DMS79 treated with DMSO at 0.1 percent for 48 hours (cell line): ENCODE measurements around the gene BRD1.
"Not testable (repeated sequence)": the region's sequence is repeated elsewhere in the genome, so short reads cannot be mapped to it uniquely, and the experiment has no call there.

Source experiments
- DNase-seq: peaks from one replicate; lab custom pipeline; 2025; lab: John Stamatoyannopoulos, UW

The BRD1 gene

DNA sequence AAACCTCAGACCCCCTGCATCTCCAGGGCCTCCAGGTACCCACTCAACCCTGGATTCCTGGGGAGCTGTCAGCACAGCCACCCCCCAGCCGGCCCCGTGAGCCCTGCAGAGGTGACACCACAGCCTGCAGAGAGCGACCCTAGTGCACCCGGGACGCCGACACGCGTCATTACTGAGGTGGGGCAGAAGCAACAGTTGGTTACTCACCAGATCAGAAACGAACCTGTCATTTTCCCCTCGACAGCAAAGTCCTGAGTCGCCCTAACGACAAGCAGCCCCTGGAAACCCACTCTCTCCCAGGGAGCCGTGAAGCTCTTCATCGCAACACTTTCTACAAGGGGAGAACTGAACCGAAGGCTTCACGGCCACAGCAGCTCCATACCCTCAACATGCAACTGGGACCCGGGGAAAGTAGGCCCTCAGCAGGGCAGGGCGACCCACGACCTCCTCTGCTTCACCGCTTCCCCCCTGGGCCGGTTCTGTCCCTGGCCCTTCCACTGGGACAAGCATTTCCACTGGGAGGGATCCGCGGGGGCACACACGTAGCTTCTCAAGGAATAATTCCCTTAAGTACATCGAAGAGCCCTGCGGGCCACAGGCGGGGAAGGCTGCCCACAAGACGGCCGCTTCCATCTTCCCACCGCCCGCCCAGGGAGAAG, 1.6 kb downstream of the BRD1 start:
- DNase-seq: no peak

DNA sequence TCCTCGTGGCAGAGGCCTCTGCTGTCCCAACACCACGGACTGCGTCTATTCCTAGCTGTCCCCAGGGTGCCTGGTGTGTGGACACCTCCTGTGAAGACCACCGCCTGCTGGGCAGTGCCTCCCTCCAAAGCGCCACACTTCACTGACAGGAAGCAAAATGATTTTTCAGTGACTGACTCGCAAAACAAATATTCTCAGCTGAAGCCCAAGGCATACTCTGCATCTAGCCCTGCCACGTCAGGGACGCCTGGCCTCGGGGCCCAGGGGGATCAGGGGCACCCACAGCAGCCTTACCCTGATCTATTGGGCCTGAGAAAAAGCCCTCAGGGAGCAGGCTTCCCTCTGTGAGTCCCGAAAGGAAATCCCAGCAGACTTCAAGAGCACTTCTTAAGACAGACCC, 2.2 kb downstream of the BRD1 start:
- DNase-seq: no peak

GRCh38 chr22:49824936-49825335, 2.7 kb downstream of the BRD1 start:
- no peak for DNase-seq

GRCh38 chr22:49824185-49824925, 3.3 kb downstream of the BRD1 start:
- DNase-seq: no peak

- DNase-seq: no peak
Measured at GRCh38 chr22:49823289-49824045, 4.2 kb downstream of the BRD1 start.

- DNase-seq: not testable (repeated sequence)
Measured at GRCh38 chr22:49821741-49822140, 5.9 kb downstream of the BRD1 start.

GRCh38 chr22:49820984-49821383, 6.7 kb downstream of the BRD1 start:
- no peak for DNase-seq

GRCh38 chr22:49817359-49817758, 10.3 kb downstream of the BRD1 start:
- DNase-seq: no peak

DNA sequence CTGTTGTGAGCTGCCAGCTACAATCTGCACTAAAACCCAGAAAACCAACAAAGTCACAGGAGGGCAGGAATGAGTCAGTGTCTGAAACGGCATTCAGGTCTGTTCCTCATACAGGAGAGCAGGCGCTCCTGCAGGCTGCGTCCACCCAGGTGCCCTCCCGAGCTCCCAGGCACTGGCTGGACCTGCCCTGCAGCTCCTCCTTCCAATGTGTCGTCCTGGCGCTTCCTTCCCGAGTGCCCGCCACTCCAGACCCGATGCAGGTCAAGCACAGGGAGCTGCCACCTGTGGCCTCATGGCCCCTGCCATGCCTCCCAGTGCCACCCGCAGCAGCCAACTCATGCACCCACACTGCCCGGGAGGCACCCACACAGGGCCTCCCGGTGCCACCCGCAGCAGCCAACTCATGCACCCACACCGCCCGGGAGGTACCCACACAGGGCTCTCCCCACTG, 12.0 kb downstream of the BRD1 start:
- DNase-seq: no peak

GRCh38 chr22:49814856-49815255, 12.8 kb downstream of the BRD1 start:
- DNase-seq: no peak

DNA sequence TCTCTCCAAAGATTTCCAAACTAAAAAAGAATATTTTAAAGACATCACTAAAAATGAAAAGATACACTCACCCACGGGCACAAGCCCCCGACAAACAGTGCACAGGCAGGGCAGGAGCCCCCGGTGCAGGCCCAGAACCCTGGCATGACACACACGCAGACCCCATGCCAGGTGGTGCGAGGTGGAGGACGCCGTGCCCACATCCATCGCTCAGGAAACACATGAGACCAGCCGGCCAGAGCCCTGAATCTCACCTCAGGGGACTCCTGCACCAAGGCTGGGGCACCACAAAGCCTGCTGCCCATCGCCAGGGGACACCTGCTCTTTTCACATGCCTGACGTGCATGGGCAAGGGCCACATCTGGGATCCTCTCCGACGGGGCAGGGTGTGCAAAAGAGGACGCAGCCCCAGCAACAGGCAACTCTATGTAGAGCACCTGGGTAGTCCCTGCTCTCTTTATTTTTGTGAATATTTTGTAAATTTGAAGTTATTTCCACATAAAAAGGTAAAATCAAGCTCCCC, 13.4 kb downstream of the BRD1 start:
- DNase-seq: no peak

- no peak for DNase-seq
Measured at GRCh38 chr22:49812838-49813237, 14.8 kb downstream of the BRD1 start.

GRCh38 chr22:49811020-49811791, 16.5 kb downstream of the BRD1 start:
- no peak for DNase-seq

DNA sequence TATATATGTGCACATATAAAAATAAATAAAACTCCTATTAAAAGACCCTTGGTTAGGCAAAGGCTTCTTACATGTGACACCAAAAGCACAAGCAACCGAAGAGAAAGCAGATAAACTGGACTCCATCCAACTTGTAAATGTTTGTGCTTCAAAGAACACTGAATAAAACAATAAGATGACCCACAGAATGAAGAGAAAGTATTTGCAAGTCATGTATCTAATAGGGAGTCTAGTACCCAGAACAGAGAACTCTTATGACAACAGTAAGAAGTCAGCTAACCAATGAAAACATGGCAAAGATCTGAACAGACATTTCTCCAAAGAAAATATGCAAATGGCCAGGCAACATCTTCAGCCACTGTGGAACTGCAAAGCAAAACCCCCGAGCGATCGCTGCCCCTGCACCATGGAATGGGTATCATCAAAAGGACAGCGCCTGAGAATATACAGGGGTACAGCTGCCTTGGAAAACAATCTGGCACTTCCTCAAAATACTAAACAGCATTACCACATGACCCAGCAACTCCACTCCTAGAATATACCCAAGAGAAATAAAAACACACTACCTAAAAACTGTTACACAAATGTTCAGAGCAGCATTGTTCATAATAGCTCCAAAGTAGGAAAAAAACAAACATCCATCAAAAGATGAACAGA, 17.2 kb downstream of the BRD1 start:
- no peak for DNase-seq

- no peak for DNase-seq
Measured at GRCh38 chr22:49807780-49808708, 19.6 kb downstream of the BRD1 start.

DNA sequence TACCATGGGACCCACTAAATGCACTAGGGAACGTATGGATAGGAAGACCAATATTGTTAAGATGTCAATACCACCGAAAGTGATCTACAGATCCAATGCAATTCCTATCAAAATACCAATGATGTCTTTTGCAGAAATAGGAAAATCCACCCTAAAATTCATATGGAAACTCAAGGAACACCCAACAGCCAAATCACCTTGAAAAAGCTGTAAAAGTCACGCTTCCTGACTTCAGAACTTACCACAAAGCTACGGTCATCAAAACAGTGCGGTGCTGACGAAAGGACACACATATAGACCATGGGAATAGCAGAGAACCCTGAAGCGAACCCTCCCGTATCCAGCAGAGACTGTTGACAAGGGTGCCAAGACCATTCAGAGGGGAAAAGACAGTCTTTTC, 20.5 kb downstream of the BRD1 start:
- no peak for DNase-seq

DNA sequence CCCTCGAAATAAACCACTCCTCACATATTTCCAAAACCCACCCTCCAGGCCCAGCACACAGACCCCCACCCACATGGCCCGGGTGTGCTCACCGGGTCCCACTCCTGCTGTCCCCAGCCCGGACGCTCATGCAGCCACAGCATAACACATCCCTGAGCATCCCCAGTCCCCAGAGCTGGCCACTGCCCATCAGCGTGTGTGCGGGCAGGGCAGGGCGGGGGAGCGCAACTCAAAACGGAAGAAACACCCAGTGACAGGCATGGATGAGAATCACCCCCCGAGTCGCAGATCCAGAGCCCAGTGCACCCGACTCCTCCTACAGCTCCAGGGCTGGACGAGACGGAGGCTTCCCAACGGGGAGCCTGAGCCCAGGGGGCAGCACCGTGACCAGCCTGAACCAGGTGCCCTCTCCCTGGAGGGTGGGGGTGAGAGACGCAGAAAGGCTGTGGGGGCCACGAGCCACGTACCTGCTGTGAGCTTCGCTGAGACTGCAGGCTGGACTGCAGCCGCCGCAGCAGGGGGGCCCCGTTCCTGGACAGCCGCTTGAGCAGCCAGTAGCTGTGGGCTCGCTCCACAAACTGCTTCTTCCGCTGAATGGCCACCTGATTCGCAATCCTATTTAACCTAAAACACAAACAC, 23.8 kb downstream of the BRD1 start:
- no peak for DNase-seq

DNA sequence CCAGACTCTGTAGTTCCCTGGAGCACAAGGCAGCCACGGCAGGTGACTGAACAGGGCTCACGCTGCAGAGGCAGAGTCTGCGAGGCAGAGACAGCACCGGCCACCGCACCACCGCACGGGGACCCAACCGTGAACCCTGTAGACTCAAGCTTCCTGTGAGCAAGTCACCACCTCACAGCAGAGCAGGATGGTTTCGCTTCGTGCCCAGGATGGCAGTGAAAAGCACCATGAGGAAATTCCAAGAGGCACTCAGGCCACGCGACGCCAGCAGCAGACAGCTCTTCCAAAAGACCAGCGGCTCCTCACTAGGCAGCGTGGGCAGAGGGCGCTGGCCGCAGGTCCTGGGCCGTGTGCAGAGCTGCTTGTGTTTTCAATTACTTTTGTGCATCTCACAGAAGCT, 24.5 kb downstream of the BRD1 start:
- DNase-seq: no peak

DNA sequence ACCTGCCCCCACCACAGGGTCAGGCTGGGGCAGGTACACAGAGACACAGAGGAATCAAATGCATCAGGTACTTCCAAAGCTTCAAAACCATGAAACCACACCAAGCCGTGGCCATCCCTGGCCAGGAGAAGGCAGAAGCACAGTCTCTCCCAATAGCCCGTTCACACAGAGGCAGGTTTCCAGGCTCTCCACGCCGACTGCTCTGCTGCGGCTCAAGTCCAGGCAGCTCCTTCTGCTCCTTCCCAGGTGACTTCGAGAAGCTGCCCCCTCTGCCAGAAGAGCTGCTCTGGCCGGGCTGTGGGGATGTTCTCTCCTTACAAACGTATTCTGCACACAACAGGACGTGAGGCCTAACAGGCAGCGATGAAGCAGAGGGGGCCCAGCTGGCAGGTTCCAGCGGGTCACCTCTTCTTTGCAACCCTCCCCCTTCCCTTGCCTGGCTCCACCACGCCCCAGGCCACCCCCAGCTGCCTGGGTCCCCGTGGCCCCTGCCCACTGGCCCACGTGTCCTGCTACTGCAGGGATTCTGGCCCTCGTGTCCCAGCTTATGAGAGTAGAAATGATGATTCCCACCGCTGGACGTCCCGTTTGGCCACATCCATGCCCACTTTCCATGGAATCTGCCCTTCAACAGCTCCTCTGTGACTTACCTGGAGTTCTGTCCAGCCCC, 26.1 kb downstream of the BRD1 start:
- DNase-seq: no peak
